GM18951 (cell line): Measurements from ENCODE around the gene GGCX.

Experiments used
- POLR2A ChIP-seq: IDR thresholded peaks from 4 replicates; pipeline ENCODE4 v1.6.1; 2011; ENCODE audit warnings: mild to moderate bottlenecking; ENCODE audit not compliant: insufficient read length, insufficient read depth; ENCODE audit errors: extremely low read depth
- in situ Hi-C: fragments of 300-500 bp; cut with MboI; formaldehyde crosslinking; loops from one replicate; pipeline ENCODE4 v1.12.0; 2022; ENCODE audit warnings: low sequenced_read_pairs, mixed read lengths, inconsistent platforms; ENCODE audit not compliant: unreplicated experiment

The GGCX gene

DNA sequence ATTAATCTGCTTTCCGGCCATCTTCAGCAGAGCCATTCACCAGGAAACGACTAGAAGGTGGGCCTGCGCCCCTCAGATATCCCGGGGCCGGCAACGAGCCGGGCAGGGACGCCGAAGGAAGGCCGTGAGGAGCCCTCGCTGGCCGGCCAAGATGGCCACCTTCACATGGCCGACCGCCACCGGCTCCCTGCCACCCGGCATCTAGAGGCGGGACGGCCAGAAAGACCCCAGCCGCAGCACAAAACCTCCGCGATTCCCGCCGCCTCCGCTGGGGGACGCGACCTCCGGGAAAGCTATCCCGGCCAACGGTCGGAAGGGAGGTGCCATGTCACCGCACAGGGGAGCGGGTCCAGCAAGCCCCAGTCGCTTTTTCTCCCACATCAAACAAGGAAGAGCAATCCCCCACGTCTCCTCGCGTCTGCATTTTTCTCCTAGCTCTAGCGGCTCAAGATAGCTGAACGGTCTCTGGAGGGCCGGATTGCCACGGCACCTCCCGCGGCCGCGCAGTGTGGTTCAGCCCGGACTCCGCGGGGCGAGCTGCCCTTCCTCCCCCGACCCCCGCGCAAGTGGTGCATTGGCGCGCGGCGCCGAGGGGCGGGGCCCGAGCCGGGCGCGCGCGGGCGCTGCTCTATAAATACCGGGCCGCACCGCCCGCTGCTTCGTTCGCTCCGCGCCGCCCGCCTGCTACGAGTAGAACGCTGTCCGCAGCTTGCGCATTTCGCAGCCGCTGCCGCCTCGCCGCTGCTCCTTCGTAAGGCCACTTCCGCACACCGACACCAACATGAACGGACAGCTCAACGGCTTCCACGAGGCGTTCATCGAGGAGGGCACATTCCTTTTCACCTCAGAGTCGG, 22.6 kb downstream of the GGCX start, which contains the start of gene MAT2A:
TSS of gene MAT2A (plus strand) at position 662 of the 854 bp plus-strand sequence. CDS start at position 782, 120 bp downstream.
- in situ Hi-C loops, result no loop called here
- peak; percentile 100 for TF ChIP-seq POLR2A

DNA sequence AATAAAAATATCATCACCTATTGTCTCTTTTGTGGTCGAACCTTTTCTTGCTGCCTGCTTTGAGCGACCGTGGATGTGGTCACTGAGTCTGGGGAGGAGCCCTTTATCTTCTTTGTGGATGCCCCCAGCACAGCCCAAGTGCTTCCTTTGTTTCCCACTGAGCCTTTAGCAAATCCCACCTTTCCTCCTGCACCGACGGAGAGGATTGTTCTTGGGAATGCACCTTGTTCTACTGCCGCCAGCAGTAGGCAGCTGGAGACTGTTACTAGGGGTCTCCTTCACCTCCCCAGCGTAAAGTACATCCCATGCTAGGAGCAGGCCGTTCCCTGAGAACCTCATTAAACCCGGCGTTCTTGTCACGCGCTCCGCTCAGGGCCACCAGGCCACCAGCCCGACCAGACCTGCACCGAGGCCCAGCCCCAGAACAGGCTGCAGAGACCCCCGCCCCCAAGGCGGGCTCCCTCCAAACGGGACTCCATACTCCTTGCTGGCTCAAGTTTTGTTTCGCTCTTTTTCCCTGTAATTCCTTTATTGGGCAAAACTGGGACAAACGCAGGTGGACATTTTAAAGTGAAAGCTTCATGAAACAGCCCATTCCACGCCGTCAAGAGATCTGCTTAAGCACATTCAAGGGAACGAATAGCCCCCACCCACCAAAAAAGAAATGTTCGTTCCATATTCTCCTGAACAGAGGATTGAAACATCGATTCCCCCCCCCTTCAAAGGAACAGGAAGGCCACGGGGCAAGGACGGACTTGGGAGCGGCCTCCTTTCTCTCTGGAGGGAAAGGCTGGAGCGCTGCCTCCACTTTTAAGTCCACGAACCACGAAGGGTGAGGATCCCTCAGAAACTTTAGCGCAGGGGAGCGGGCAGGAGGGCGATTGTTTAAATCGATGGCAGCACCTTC, 23.4 kb downstream of the GGCX start:
- peak; percentile 38 for TF ChIP-seq POLR2A

DNA sequence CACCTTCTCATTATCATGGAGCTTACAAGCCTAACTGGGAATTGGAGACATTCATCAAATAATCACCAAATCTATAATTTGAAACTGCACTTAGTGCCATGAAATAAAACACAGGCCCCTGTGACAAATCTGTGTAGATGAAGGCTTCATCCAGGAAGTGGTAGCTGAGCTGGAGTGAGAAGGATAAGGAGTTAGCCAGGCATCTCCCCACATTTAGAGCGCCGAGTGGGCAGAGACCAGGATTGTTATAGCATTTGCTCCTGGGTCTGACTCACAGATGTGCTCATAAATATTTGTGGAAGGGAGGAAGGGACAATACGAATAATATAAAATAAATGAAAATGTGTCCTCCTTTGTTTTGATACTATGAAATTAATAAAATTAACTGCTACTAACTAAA, 24.8 kb downstream of the GGCX start:
- in situ Hi-C loops, result no loop called here
- no peak for TF ChIP-seq POLR2A

More for the DNA sequence above, 23.4 kb downstream of the GGCX start:
- in situ Hi-C loops, result no loop called here

DNA sequence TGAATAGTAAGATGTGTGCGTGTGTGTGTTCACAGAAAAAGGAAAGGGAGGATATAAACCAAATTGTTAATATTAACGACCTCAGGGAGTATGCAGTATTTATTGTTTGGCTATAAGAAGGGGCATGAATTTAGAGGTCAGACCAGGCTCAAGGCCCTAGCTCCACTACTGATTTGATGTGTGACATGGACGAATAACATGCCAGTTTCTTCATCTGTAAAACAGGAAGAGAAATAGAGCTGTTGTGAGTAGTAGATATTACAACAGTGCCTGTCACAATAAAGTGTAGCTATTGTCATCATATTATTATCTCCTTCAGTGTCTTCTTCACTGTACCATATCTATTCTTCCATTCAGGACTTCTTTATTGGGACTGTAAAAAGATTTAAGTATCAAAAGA, 26.4 kb downstream of the GGCX start:
- TF ChIP-seq POLR2A, result no peak
- in situ Hi-C loops, result no loop called here

DNA sequence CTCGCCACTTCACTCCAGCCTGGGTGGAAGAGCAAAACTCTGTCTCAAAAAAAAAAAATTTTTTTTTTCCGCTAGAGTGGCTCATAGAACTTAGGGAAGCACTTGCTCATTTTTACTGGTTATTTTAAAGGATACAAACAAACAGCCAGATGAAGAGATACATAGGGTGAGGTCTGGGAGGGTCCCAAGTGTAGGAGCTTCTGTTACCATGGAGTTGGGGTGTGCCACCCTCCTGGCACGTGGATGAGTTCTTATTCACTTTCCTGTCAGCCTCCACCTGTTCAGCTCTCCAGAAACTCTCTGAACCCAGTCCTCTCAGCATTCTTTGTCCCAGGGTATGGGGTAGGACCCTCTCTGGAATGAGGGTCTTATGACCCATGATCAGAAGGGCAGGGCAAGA, 27.2 kb downstream of the GGCX start:
- in situ Hi-C loops, result no loop called here
- no peak for TF ChIP-seq POLR2A

DNA sequence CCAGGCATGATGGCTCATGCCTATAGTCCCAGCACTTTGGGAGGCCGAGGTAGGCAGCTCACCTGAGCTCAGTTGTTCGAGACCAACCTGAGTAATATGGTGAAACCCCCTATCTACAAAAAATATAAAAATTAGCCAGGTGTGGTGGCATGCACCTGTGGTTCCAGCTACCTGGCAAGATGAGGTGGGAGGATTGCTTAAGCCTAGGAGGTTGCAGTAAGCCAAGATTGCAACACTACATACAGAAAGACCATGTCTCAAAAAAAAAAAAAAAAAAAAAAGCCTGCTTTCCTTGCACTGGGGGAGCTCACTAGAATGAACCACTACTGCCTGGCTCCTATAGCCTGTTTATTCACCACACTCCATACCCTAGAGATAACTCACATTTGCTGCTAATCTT, 29.7 kb downstream of the GGCX start:
- in situ Hi-C loops, result no loop called here
- no peak for TF ChIP-seq POLR2A

DNA sequence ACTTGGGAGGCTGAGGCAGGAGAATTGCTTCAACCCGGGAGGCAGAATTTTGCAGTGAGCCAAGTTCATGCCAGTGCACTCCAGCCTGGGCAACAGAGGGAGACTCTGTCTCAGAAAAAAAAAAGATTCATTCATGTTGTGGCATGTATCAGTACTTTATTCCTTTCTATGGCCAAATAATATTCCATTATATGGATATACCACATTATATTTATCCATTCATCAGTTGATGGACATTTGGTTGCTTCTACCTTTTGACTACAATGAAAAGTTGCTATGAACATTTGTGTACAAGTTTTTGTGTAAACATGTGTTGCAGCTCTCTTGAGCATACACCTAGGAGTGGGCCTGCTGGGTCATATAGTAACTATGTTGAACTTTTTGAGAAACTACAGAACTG, 31.5 kb downstream of the GGCX start:
- in situ Hi-C loops, result no loop called here
- no peak for TF ChIP-seq POLR2A

DNA sequence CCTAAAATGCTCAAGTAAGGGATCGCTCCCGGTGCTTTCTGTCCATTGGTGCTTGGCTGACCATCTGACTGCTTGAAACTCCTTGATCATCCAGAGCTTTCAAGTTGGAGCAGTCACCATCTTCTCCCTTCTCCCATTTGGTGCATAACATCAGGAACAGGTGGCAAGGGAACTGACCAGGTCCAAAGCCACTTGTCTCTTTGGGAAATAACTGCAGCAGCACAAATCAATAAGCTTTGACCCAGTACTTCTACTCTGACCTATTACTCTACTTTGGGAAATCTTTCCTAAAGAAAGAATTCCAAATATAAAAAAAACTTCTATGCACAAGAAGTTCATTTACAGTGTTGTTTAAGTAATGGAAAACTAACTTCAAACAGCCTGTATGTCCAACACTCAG, 32.9 kb downstream of the GGCX start:
- TF ChIP-seq POLR2A, result no peak
- in situ Hi-C loops, result no loop called here

DNA sequence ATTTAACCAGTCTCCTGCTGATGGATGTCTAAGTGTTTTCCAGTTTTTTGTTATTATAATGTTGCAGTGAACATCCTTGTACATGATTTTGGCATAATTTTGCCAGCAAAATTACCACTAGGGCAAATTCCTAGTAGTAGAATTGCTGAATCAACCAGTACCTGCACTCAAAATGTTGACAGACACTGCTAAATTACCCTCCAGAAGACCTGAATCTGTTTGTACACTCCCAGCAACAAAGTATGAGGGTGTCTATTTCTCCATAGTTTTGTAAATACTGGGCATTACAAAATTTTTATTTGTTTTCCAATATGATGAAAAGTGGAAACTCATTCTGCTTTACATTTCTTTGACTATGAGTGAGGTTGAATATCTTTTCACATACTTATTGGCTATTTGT, 33.5 kb downstream of the GGCX start:
- TF ChIP-seq POLR2A, result no peak
- in situ Hi-C loops, result no loop called here

DNA sequence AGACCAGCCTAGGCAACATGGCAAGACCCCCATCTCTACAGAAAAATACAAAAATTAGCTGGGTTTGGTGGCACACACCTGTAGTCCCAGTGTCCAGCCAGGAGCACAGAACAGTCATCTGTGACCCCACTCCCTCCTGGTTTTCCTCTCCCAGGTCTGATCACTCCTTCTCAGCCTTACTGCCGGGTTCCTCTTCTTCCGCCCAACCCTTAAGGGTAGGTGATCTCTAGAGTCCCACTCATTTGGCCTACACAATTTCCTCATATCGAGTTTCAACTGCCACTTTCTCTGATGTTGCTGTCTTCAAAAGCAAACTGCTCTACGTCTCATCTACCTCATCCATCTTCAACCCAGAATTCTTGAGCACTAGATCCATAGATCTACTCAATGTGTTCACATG, 35.7 kb downstream of the GGCX start:
- in situ Hi-C loops, result no loop called here
- no peak for TF ChIP-seq POLR2A

DNA sequence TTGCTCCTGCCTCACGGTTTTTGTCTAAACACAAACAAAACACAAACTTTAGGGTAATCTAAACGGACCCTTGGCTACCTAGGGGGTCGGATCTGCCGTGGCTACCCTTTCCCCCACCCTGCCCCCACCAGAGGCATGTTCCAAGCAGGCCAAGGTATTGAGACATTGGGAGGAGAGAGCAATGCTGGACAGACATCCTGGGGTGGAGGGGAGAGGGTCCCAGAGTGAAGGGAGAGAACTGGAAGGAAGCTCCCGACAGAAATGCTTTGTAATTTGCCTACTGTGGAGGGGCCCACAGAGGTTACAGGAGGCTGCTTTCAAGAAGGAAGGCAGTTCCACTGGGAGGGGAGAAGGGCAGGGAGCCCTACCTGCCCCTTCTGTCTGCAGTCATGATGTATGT, 36.3 kb downstream of the GGCX start:
- in situ Hi-C loops, result no loop called here
- TF ChIP-seq POLR2A, result no peak

DNA sequence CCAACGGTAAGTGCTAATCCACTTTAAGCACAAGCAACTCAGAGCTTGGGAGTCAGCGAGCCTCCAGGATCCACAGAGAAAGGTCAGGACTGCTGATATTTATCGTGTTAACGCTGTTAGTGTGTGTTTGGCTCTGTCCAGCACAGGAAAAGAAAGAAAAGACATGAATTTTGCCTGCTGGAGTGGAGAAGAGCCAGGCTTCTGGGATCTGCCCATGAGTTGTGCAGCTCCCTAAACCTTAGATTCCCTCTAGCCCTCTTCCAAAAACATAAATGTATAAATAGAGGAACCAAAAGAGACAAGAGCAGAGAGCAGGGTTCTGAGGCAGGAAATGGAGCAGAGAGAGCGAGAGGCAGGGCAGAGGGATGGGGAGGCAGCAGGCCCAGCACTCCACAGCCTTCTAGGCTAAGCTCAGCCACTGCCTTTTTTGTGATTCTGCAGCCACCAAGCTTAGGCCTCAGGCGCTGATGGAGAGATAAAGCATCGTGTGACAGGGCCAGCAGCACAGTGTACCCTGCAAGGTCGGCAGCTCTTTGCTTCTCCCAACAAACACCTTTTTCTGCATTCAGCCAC, 36.9 kb downstream of the GGCX start:
- TF ChIP-seq POLR2A, result no peak
- in situ Hi-C loops, result no loop called here

DNA sequence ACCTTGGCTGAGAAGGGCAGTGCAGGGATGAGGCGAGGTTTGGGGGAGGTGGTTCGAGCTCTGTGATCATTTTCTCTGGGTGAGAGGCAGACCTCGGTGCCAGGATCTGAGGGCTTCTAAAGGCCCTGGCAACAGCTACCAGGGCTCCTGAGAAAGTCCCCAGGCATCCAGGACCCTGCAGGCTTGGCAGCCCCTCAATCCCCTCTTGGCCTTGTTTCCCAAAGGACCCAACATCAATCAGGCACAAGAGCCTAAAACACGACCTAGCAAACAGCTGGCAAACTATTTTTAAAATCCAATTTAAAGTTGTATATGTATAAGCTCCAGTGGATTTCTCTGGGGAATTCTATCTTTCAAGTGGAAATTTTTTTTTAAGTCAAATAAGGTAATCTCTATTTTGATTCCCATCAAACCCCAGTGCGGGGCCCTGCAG, 37.4 kb downstream of the GGCX start:
- no peak for TF ChIP-seq POLR2A
- in situ Hi-C loops, result no loop called here
